Heart right ventricle (tissue), 16 donors: ENCODE data around the gene GH1. TPM values are rescaled to one million over a fixed set of nuclear protein-coding genes. Genes with fewer than 3 reads are reported as not detected.

Experiments used
- ATAC-seq, 8 donors: fragments of 200-7000 bp; cut with Tn5 transposase; one replicate each; pipeline ENCODE4 v1.9.1; 2020; ENCODE audit warnings: mild to moderate bottlenecking in 8 of 8, moderate library complexity in 8 of 8, moderate number of reproducible peaks in 1 of 8
- DNase-seq, 2 donors: peaks; one replicate each; pipeline ENCODE4 v3.0.0-alpha.2; 2020
- H3K27ac ChIP-seq, 10 donors: fragments of 200-600 bp; sonication (generic) in 2 of 10; one replicate each; pipeline versions ENCODE4 v1.5.0 to v1.8.0; 2020 to 2022; ENCODE audit warnings: mild to moderate bottlenecking in 3 of 10
- H3K27me3 ChIP-seq, 7 donors: fragments of 200-600 bp; one replicate each; pipeline ENCODE4 v1.8.0; 2021 to 2022; ENCODE audit warnings: mild to moderate bottlenecking in 2 of 7
- H3K36me3 ChIP-seq, 9 donors: fragments of 200-600 bp; sonication (generic) in 1 of 9; one replicate each; pipeline versions ENCODE4 v1.5.0 to v1.8.0; 2020 to 2022; ENCODE audit warnings: mild to moderate bottlenecking in 2 of 9
- H3K4me1 ChIP-seq, 9 donors: fragments of 200-600 bp; sonication (generic) in 1 of 9; one replicate each; pipeline versions ENCODE4 v1.5.0 to v1.8.0; 2020 to 2022; ENCODE audit warnings: mild to moderate bottlenecking in 4 of 9
- H3K4me3 ChIP-seq, 10 donors: fragments of 200-600 bp; sonication (generic) in 2 of 10; one replicate each; pipeline versions ENCODE4 v1.5.0 to v1.8.0; 2020 to 2022; ENCODE audit warnings: mild to moderate bottlenecking in 7 of 10, moderate library complexity in 2 of 10
- H3K9me3 ChIP-seq, 11 donors: fragments of 200-600 bp in 10 of 11; sonication (generic) in 2 of 11; one replicate each; pipeline versions ENCODE4 v1.5.0 to v1.8.0; 2013 to 2022; ENCODE audit warnings: mild to moderate bottlenecking in 2 of 11, control low read depth in 1 of 11, moderate library complexity in 1 of 11
- CTCF ChIP-seq, 9 donors: fragments of 200-600 bp; sonication (generic) in 2 of 9; IDR thresholded peaks; one replicate each; pipeline versions ENCODE4 v1.5.0 to v1.8.0; 2021 to 2022; ENCODE audit warnings: antibody characterized with exemption in 9 of 9, mild to moderate bottlenecking in 5 of 9, moderate library complexity in 1 of 9
- WGBS, 2 donors: extraction: QIAGEN DNeasy Blood & Tissue Kit; methylation state at CpG; one replicate each; pipeline ENCODE4 v1.1.7; 2013; ENCODE audit warnings: inconsistent platforms in 1 of 2; 5-methylcytosine and 5-hydroxymethylcytosine counted together
- intact Hi-C, 10 donors: fragments of 100-400 bp; cut with DNase I; formaldehyde crosslinking; loops; one replicate each; pipeline versions ENCODE4 v1.11.1 to v1.14.2; 2022
- polyA plus RNA-seq, 2 donors: library from polyadenylated mRNA; stranded (reverse); fragments of 200-250 nt; gene quantifications; one replicate each; pipeline ENCODE4 v1.2.3, GENCODE V29; 2013
- total RNA-seq, 10 donors: library from RNA; stranded (reverse); fragmentation: NEBNext Ultra II Directional in 3 of 10; extraction: Animal tissue kit (Norgen Biotek cat#: 25700) in 3 of 10; gene quantifications; one replicate each; pipeline versions ENCODE4 v1.2.1 to v1.2.4, GENCODE V29; 2021 to 2023
- donor health status: Arrhythmogenic right ventricular cardiomyopathy.
- donor health status: ischemic (EF 13 %, LVEDD 7.1; RV severe dilation, severe dysfunction).
- donor health status: healthy with polysubstance abuse.
- donor health status: DM: no; HTN: yes; CAD: no.
- donor health status: DM: no; HTN: no; CAD: no.
- donor health status: ischemic (EF 25% LVEDD 6.9; RV normal size, moderate dysfunction).
- donor health status: ischemic (EF 25% LVEDD 5.7; RV mildly dilated, moderate dysfunction).
- donor health status: healthy.
- donor health status: DM: yes; HTN: yes; CAD: no.
- donor health status: Ischemic cardiomyopathy.
- donor health status: ischemic (EF 35%, LVEDD 5.7; RV mildly dilated, moderate dysfunction).
- donor health status: nonischemic (EF 11% LVEDD 7.7; RV severe dilation, severe dysfunction).
- donor health status: DM: yes; HTN: yes; CAD: no.
- donor health status: PGD.
- donor health status: ischemic (EF 29% LVEDD 5.4; RV normal size, mild dysfunction).
- donor health status: nonischemic (EF 23%, LVEDD 6.1; RV moderate dilation, normal function).

GH1 gene
- total and polyA plus RNA-seq, 12 donors, result not detected

- peak; percentile 70 to 74 for DNase-seq
- 17 to 29% methylated on average over 37 of the region's 37 CpGs for WGBS, 2 donors
- H3K36me3 ChIP-seq, result no peaks in the 10 kb centered on the region
- peak overlapping the region; percentile 54 to 90 (median 82) for H3K27ac ChIP-seq
- intact Hi-C loops, result no loop called here
- no peaks in the 10 kb centered on the region for H3K27me3 ChIP-seq
- no peaks in the 10 kb centered on the region for H3K9me3 ChIP-seq
- no peak for TF ChIP-seq CTCF (IDR thresholded peaks at IDR 0.05)
- H3K4me3 ChIP-seq, result peak overlapping the region in 5 of 10 donors; percentile 10 to 26 (median 13)
- H3K4me1 ChIP-seq, result peaks cover 7 to 51% (median 37%) of the 10 kb centered on the region in 9 donors
- peak; percentile 49 to 86 (median 66) for ATAC-seq
Observed at GRCh38 chr17:63961355-63962212, 42.9 kb upstream of the GH1 start.

GRCh38 chr17:63960430-63960829 lies 41.8 kb upstream of the GH1 start:
- H3K4me1 ChIP-seq, result peaks cover 7 to 51% (median 37%) of the 10 kb centered on the region in 9 donors
- no peaks in the 10 kb centered on the region for H3K27me3 ChIP-seq
- TF ChIP-seq CTCF (IDR thresholded peaks at IDR 0.05), result no peak
- no peaks in the 10 kb centered on the region for H3K9me3 ChIP-seq
- peak overlapping the region in 7 of 10 donors; percentile 2 to 67 (median 47) for H3K27ac ChIP-seq
- no peak for DNase-seq
- no peak overlapping the region for H3K4me3 ChIP-seq
- intact Hi-C loops, result no loop called here
- H3K36me3 ChIP-seq, result no peaks in the 10 kb centered on the region
- WGBS, 2 donors, result 54 to 57% methylated on average over 7 of the region's 7 CpGs
- ATAC-seq, result peak in 3 of 8 donors; percentile 8 to 21 (median 20)

- H3K36me3 ChIP-seq, result no peaks in the 10 kb centered on the region
- TF ChIP-seq CTCF (IDR thresholded peaks at IDR 0.05), result no peak
- no peaks in the 10 kb centered on the region for H3K27me3 ChIP-seq
- DNase-seq (no peak), ATAC-seq (no peak)
- H3K9me3 ChIP-seq, result no peaks in the 10 kb centered on the region
- H3K4me3 ChIP-seq, result no peak overlapping the region
- intact Hi-C loops, result no loop called here
- WGBS, 2 donors, result 77 to 84% methylated on average over 9 of the region's 9 CpGs
- peaks cover 7 to 51% (median 37%) of the 10 kb centered on the region in 9 donors for H3K4me1 ChIP-seq
- peak overlapping the region in 7 of 10 donors; percentile 2 to 67 (median 47) for H3K27ac ChIP-seq
Observed at GRCh38 chr17:63960006-63960405, 41.4 kb upstream of the GH1 start.

GRCh38 chr17:63956296-63956920 lies 37.8 kb upstream of the GH1 start:
- Histone ChIP-seq H3K27ac (no peak overlapping the region), H3K27me3 (no peaks in the 10 kb centered on the region), H3K4me3 (no peak overlapping the region), H3K9me3 (no peaks in the 10 kb centered on the region), H3K4me1 (peaks cover 0 to 34% (median 17%) of the 10 kb centered on the region in 9 donors), H3K36me3 (no peaks in the 10 kb centered on the region)
- whole genome bisulfite sequencing, 2 donors, result 98% methylated on average over 5 of the region's 5 CpGs
- intact Hi-C loops, result no loop called here
- no peak for ATAC-seq
- DNase-seq, result no peak
- TF ChIP-seq CTCF (IDR thresholded peaks at IDR 0.05), result no peak
